ENCODE measurements around the gene RBP2.

- TF ChIP-seq GATA3 (IDR thresholded peaks at IDR 0.05; ENCODE audit: low read depth, low read length) = no peak
- no peak for TF ChIP-seq GATA2 (IDR thresholded peaks at IDR 0.05; ENCODE audit: low read depth, low read length)
Measured at GRCh38 chr3:139519998-139520737, 43.9 kb upstream of the RBP2 start.

All from SH-SY5Y (cell line).